GM12801 (cell line): ENCODE results near the gene CRYGS.

Experiments
- CTCF ChIP-seq: IDR thresholded peaks from one replicate; pipeline ENCODE4 v1.5.1; 2011; ENCODE audit warnings: control low read depth; ENCODE audit not compliant: insufficient read length; ENCODE audit errors: extremely low read depth

The CRYGS gene

GRCh38 chr3:186520957-186521842 lies 23.0 kb downstream of the CRYGS start:
- TF ChIP-seq CTCF = no peak

- TF ChIP-seq CTCF = no peak
Observed at GRCh38 chr3:186520431-186520830, 23.7 kb downstream of the CRYGS start.

GRCh38 chr3:186519021-186519658 lies 25.0 kb downstream of the CRYGS start:
- TF ChIP-seq CTCF = no peak

- no peak for TF ChIP-seq CTCF
Observed at GRCh38 chr3:186517218-186517617, 27.0 kb downstream of the CRYGS start.

GRCh38 chr3:186516646-186517045 lies 27.5 kb downstream of the CRYGS start:
- TF ChIP-seq CTCF = no peak

GRCh38 chr3:186515125-186515524 lies 29.1 kb downstream of the CRYGS start:
- TF ChIP-seq CTCF = no peak

GRCh38 chr3:186514296-186515002 lies 29.7 kb downstream of the CRYGS start:
- no peak for TF ChIP-seq CTCF
